Epithelial cell of proximal tubule (primary cell): ENCODE data around the gene MTHFD1L. TPM values are rescaled to one million over a fixed set of nuclear protein-coding genes. Genes with fewer than 3 reads are reported as not detected.
A peak's percentile ranks its signal among the peaks of the same experiment; 100 is the strongest.

ENCODE experiments used
- DNase-seq: peaks from one replicate; pipeline ENCODE4 v3.0.0-alpha.2; 2011; ENCODE audit warnings: low read depth
- H3K4me3 ChIP-seq: 2 replicates; pipeline ENCODE4 v1.5.1; 2011; ENCODE audit warnings: low read depth, mild to moderate bottlenecking, low read length
- total RNA-seq: library from RNA; depleted of rRNA; stranded (reverse); fragments of >200 nt; gene quantifications from 2 replicates; pipeline ENCODE4 v1.2.3, GENCODE V29; 2015
- TF ChIP-seq, protein P1 (sequence below): conservative IDR thresholded peaks from 2 replicates; pipeline ENCODE4 v1.5.1; 2012; ENCODE audit warnings: low read depth, mild to moderate bottlenecking, low read length

The MTHFD1L gene
- total RNA-seq, 1 donor from 2014 or later: 39.5 TPM

GRCh38 chr6:150949526-150949925 lies 84.0 kb downstream of the MTHFD1L start:
- DNase-seq: no peak
- H3K4me3 ChIP-seq: no peak overlapping the region
- TF ChIP-seq, protein P1, sequence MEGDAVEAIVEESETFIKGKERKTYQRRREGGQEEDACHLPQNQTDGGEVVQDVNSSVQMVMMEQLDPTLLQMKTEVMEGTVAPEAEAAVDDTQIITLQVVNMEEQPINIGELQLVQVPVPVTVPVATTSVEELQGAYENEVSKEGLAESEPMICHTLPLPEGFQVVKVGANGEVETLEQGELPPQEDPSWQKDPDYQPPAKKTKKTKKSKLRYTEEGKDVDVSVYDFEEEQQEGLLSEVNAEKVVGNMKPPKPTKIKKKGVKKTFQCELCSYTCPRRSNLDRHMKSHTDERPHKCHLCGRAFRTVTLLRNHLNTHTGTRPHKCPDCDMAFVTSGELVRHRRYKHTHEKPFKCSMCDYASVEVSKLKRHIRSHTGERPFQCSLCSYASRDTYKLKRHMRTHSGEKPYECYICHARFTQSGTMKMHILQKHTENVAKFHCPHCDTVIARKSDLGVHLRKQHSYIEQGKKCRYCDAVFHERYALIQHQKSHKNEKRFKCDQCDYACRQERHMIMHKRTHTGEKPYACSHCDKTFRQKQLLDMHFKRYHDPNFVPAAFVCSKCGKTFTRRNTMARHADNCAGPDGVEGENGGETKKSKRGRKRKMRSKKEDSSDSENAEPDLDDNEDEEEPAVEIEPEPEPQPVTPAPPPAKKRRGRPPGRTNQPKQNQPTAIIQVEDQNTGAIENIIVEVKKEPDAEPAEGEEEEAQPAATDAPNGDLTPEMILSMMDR: no peak

- TF ChIP-seq, protein P1: no peak
- DNase-seq: no peak
- H3K4me3 ChIP-seq: no peak overlapping the region
Observed at GRCh38 chr6:150953851-150954250, 88.3 kb downstream of the MTHFD1L start.

DNA sequence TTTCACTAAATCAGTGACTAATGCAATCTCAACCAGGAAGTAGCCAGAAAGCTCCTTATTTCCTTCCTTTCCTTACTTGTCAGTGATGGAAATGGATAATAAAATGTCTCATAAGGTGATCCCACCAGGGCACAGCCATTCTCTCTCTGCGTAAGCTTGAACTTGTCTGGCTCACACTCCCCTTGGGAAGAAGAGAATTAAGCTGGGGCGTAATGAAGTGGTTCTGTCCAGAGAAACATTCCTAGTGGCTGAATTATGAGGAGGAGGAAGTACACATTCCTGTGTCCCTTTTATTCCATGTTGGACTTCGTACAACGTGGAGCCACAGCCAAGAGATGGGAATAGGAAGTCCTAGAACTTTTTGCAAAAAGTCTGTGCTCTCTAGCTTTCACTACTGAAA lies 93.7 kb downstream of the MTHFD1L start:
- TF ChIP-seq, protein P1: no peak
- DNase-seq: no peak
- no peak overlapping the region for H3K4me3 ChIP-seq

DNA sequence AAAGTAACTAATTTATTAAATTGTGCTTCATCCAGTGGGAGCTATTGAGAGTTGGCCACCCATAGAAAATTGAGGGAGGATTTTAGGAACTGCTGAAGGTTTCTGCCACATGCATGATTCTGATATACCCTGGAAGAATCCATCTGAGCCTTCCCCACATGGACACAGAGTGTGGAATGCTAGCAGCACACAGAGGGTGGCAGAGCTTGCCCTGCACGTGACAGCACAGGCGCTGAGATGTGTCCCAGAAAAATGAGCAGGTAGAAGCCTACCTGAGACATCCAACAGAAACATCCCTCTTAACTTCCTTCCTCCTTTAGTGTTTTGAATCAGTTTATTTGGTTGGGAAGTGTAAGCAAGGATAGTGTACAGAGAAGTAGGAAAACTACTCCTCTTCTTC lies 96.9 kb downstream of the MTHFD1L start:
- TF ChIP-seq, protein P1: no peak
- H3K4me3 ChIP-seq: no peak overlapping the region
- no peak for DNase-seq

- TF ChIP-seq, protein P1: peak; percentile 27
- no peak for DNase-seq
Observed at GRCh38 chr6:150964765-150965164, 99.3 kb downstream of the MTHFD1L start.

DNA sequence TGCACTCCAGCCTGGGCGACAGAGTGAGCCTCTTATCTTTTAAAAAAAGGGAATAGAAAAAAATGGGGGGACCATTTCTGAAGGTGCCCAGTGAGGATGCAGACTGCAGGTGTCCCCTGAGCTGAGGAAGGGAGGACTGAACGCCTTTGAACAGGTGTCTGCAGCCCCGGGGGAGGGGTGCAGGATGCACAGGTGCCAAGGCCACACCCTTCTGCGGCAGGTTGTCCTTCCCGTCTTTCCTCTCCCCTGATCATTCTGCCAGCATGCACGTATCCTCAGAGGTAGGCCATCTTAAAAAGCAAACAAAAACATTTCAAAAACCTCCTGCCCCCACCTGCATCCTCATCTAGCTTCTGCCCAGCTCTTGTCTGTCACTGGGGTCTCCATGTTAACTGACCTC lies 101.3 kb downstream of the MTHFD1L start:
- TF ChIP-seq, protein P1: no peak

More at GRCh38 chr6:150964765-150965164, 99.3 kb downstream of the MTHFD1L start:
- no peak overlapping the region for H3K4me3 ChIP-seq

DNA sequence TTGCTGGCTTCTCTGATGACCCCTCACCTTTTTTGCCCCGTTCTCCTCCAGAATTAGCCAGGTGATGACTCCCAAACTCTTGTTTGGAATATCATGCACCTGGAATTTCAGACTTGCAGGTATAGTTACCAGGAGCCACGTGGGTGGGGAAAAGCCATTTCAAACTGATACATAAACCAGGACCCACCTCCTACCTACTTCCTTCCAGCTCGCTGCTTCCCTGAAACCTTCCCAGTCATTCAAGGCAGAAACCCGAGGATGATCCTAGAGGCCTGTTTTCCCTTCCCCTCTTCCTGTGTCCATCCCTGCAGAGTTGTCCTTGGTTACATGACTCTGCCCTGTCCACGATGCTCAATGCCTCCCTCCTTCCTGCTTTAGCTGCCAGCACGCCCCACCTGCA lies 101.9 kb downstream of the MTHFD1L start:
- no peak overlapping the region for H3K4me3 ChIP-seq
- no peak for DNase-seq
- TF ChIP-seq, protein P1: no peak

More for the DNA sequence above, 101.3 kb downstream of the MTHFD1L start:
- no peak for DNase-seq
- H3K4me3 ChIP-seq: no peak overlapping the region
